Natural killer cell treated with Interleukin-12 subunit alpha and Interleukin-12 subunit beta and Interleukin-15 and Interleukin-18, amount 100 ng/mL, for 72 hours (primary cell): Measurements from ENCODE around the gene TUBA4B. TPM values are rescaled to one million over a fixed set of nuclear protein-coding genes. Genes with fewer than 3 reads are reported as not detected.

Source experiments
- ATAC-seq, 2 donors: fragments of 150-1000 bp; cut with Tn5 transposase in 1 of 2; sonication (Bioruptor Pico), chemical (Tn5 transposase) in 1 of 2; 2 replicates each; pipeline ENCODE4 v1.10.0; 2021
- DNase-seq: peaks from one replicate; pipeline ENCODE4 v3.0.0; 2022; ENCODE audit warnings: low spot score
- H3K27ac Mint-ChIP-seq, 2 donors: 1 replicate in 1 of 2; 2 replicates in 1 of 2; pipeline ENCODE4 v1.8.0; 2022; ENCODE audit warnings: mixed read lengths in 2 of 2, mild to moderate bottlenecking in 1 of 2, moderate library complexity in 1 of 2
- H3K27me3 Mint-ChIP-seq, 2 donors: 1 replicate in 1 of 2; 2 replicates in 1 of 2; pipeline ENCODE4 v1.8.0; 2022; ENCODE audit warnings: mixed read lengths in 2 of 2
- H3K36me3 Mint-ChIP-seq: one replicate; pipeline ENCODE4 v1.8.0; 2022; ENCODE audit warnings: mixed read lengths
- H3K4me1 Mint-ChIP-seq, 2 donors: 1 replicate in 1 of 2; 2 replicates in 1 of 2; pipeline ENCODE4 v1.8.0; 2022; ENCODE audit warnings: low read depth in 2 of 2, mixed read lengths in 2 of 2, mild to moderate bottlenecking in 1 of 2
- H3K4me3 Mint-ChIP-seq: one replicate; pipeline ENCODE4 v1.8.0; 2022; ENCODE audit warnings: mixed read lengths
- H3K9me3 Mint-ChIP-seq: 2 replicates; pipeline ENCODE4 v1.8.0; 2022; ENCODE audit warnings: mixed read lengths
- total RNA-seq, 2 donors: library from RNA; stranded (reverse); gene quantifications; one replicate each; pipeline ENCODE4 v1.2.3, GENCODE V29; 2022

The TUBA4B gene
- total RNA-seq, 2 donors from 2014 or later, result not detected

GRCh38 chr2:219213486-219214071 lies 39.5 kb upstream of the TUBA4B start:
- Mint-ChIP-seq H3K36me3 (no peaks in the 10 kb centered on the region), H3K27ac (no peak overlapping the region), H3K4me1 (peaks cover 5 to 24% of the 10 kb centered on the region in 2 donors)

GRCh38 chr2:219214141-219214540 lies 38.9 kb upstream of the TUBA4B start:
- Mint-ChIP-seq H3K27me3 (no peaks in the 10 kb centered on the region), H3K4me1 (peaks cover 4 to 27% of the 10 kb centered on the region in 2 donors), H3K4me3 (no peak overlapping the region), H3K36me3 (no peaks in the 10 kb centered on the region), H3K9me3 (no peaks in the 10 kb centered on the region), H3K27ac (no peak overlapping the region)
- ATAC-seq (no peak), DNase-seq (no peak)

More at GRCh38 chr2:219213486-219214071, 39.5 kb upstream of the TUBA4B start:
- DNase-seq (no peak), ATAC-seq (no peak)
- Mint-ChIP-seq H3K27me3 (no peaks in the 10 kb centered on the region), H3K4me3 (no peak overlapping the region), H3K9me3 (no peaks in the 10 kb centered on the region)

GRCh38 chr2:219214786-219215185 lies 38.3 kb upstream of the TUBA4B start:
- no peaks in the 10 kb centered on the region for H3K36me3 Mint-ChIP-seq
- no peak for DNase-seq
- no peak for ATAC-seq
- H3K4me3 Mint-ChIP-seq, result no peak overlapping the region
- H3K4me1 Mint-ChIP-seq, result peaks cover 4 to 27% of the 10 kb centered on the region in 2 donors
- no peaks in the 10 kb centered on the region for H3K27me3 Mint-ChIP-seq
- H3K27ac Mint-ChIP-seq, result peak overlapping the region in 1 of 2 donors; percentile 32
- H3K9me3 Mint-ChIP-seq, result no peaks in the 10 kb centered on the region

GRCh38 chr2:219215871-219216534 lies 37.0 kb upstream of the TUBA4B start:
- H3K27ac Mint-ChIP-seq, result no peak overlapping the region
- DNase-seq (no peak), ATAC-seq (no peak)
- H3K4me3 Mint-ChIP-seq, result no peak overlapping the region
- H3K9me3 Mint-ChIP-seq, result no peaks in the 10 kb centered on the region
- H3K27me3 Mint-ChIP-seq, result no peaks in the 10 kb centered on the region
- H3K36me3 Mint-ChIP-seq, result no peaks in the 10 kb centered on the region
- H3K4me1 Mint-ChIP-seq, result peaks cover 4 to 26% of the 10 kb centered on the region in 2 donors

- Mint-ChIP-seq H3K27me3 (no peaks in the 10 kb centered on the region), H3K4me3 (no peak overlapping the region), H3K9me3 (no peaks in the 10 kb centered on the region), H3K27ac (no peak overlapping the region), H3K36me3 (peaks cover 4% of the 10 kb centered on the region), H3K4me1 (peaks cover 4 to 21% of the 10 kb centered on the region in 2 donors)
- no peak for DNase-seq
- no peak for ATAC-seq
Observed at GRCh38 chr2:219216535-219216915, 36.5 kb upstream of the TUBA4B start.

- H3K9me3 Mint-ChIP-seq, result no peaks in the 10 kb centered on the region
- ATAC-seq (peak; percentile 56 to 65), DNase-seq (no peak)
- H3K27me3 Mint-ChIP-seq, result no peaks in the 10 kb centered on the region
- H3K36me3 Mint-ChIP-seq, result peaks cover 6% of the 10 kb centered on the region
- H3K27ac Mint-ChIP-seq, result peak overlapping the region; percentile 57 to 85
- H3K4me1 Mint-ChIP-seq, result peaks cover 4 to 22% of the 10 kb centered on the region in 2 donors
- peak overlapping the region; percentile 83 for H3K4me3 Mint-ChIP-seq
Observed at GRCh38 chr2:219218217-219218731, 34.8 kb upstream of the TUBA4B start.

GRCh38 chr2:219218732-219219701 lies 34.0 kb upstream of the TUBA4B start, which contains the start of gene ABCB6:
ABCB6 (minus strand) TSS chr2:219218958; CDS start chr2:219218673, 285 bp downstream.
- ATAC-seq (peak; percentile 81 to 93), DNase-seq (peak; percentile 90)
- peak within 1 kb of the TSS; percentile 57 to 85 for H3K27ac Mint-ChIP-seq
- H3K27me3 Mint-ChIP-seq, result no peaks in the 10 kb centered on the region
- H3K9me3 Mint-ChIP-seq, result no peaks in the 10 kb centered on the region
- peaks cover 6% of the 10 kb centered on the region for H3K36me3 Mint-ChIP-seq
- peak within 1 kb of the TSS; percentile 83 for H3K4me3 Mint-ChIP-seq
- peaks cover 4 to 25% of the 10 kb centered on the region in 2 donors for H3K4me1 Mint-ChIP-seq

- ATAC-seq (no peak), DNase-seq (no peak)
- Mint-ChIP-seq H3K4me1 (peaks cover 8 to 25% of the 10 kb centered on the region in 2 donors), H3K27ac (no peak overlapping the region), H3K27me3 (no peaks in the 10 kb centered on the region), H3K36me3 (peaks cover 6% of the 10 kb centered on the region), H3K9me3 (no peaks in the 10 kb centered on the region), H3K4me3 (no peak overlapping the region)
Observed at GRCh38 chr2:219219784-219220532, 33.1 kb upstream of the TUBA4B start.

- Mint-ChIP-seq H3K27ac (no peak overlapping the region), H3K4me3 (no peak overlapping the region), H3K4me1 (peaks cover 9 to 30% of the 10 kb centered on the region in 2 donors), H3K36me3 (peaks cover 6% of the 10 kb centered on the region), H3K27me3 (no peaks in the 10 kb centered on the region), H3K9me3 (no peaks in the 10 kb centered on the region)
- ATAC-seq (no peak), DNase-seq (no peak)
Observed at GRCh38 chr2:219220652-219221402, 32.2 kb upstream of the TUBA4B start.

GRCh38 chr2:219221957-219222518 lies 31.0 kb upstream of the TUBA4B start:
- Mint-ChIP-seq H3K27me3 (no peaks in the 10 kb centered on the region), H3K36me3 (peaks cover 12% of the 10 kb centered on the region), H3K9me3 (no peaks in the 10 kb centered on the region), H3K27ac (no peak overlapping the region), H3K4me3 (no peak overlapping the region), H3K4me1 (peaks cover 16 to 31% of the 10 kb centered on the region in 2 donors)
- DNase-seq (no peak), ATAC-seq (no peak)

- ATAC-seq (no peak), DNase-seq (no peak)
- Mint-ChIP-seq H3K27ac (no peak overlapping the region), H3K4me3 (no peak overlapping the region), H3K36me3 (peaks cover 12% of the 10 kb centered on the region), H3K4me1 (peaks cover 17 to 27% of the 10 kb centered on the region in 2 donors), H3K9me3 (no peaks in the 10 kb centered on the region), H3K27me3 (no peaks in the 10 kb centered on the region)
Observed at GRCh38 chr2:219223831-219224610, 29.0 kb upstream of the TUBA4B start.

- H3K4me3 Mint-ChIP-seq, result no peak overlapping the region
Observed at GRCh38 chr2:219225350-219225749, 27.7 kb upstream of the TUBA4B start.

More at GRCh38 chr2:219225350-219225749, 27.7 kb upstream of the TUBA4B start:
- Mint-ChIP-seq H3K36me3 (peaks cover 12% of the 10 kb centered on the region), H3K27ac (no peak overlapping the region), H3K9me3 (no peaks in the 10 kb centered on the region), H3K4me1 (peaks cover 24 to 25% of the 10 kb centered on the region in 2 donors), H3K27me3 (no peaks in the 10 kb centered on the region)
- DNase-seq (no peak), ATAC-seq (no peak)
